IPS-NIHi7 (cell line): ENCODE measurements around the gene GFRA1.

Experiments used
- DNase-seq: peaks from one replicate; pipeline ENCODE4 v3.0.0; 2012; ENCODE audit warnings: mixed read lengths; ENCODE audit errors: extremely low spot score

GFRA1 gene, protein sequence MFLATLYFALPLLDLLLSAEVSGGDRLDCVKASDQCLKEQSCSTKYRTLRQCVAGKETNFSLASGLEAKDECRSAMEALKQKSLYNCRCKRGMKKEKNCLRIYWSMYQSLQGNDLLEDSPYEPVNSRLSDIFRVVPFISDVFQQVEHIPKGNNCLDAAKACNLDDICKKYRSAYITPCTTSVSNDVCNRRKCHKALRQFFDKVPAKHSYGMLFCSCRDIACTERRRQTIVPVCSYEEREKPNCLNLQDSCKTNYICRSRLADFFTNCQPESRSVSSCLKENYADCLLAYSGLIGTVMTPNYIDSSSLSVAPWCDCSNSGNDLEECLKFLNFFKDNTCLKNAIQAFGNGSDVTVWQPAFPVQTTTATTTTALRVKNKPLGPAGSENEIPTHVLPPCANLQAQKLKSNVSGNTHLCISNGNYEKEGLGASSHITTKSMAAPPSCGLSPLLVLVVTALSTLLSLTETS

DNA sequence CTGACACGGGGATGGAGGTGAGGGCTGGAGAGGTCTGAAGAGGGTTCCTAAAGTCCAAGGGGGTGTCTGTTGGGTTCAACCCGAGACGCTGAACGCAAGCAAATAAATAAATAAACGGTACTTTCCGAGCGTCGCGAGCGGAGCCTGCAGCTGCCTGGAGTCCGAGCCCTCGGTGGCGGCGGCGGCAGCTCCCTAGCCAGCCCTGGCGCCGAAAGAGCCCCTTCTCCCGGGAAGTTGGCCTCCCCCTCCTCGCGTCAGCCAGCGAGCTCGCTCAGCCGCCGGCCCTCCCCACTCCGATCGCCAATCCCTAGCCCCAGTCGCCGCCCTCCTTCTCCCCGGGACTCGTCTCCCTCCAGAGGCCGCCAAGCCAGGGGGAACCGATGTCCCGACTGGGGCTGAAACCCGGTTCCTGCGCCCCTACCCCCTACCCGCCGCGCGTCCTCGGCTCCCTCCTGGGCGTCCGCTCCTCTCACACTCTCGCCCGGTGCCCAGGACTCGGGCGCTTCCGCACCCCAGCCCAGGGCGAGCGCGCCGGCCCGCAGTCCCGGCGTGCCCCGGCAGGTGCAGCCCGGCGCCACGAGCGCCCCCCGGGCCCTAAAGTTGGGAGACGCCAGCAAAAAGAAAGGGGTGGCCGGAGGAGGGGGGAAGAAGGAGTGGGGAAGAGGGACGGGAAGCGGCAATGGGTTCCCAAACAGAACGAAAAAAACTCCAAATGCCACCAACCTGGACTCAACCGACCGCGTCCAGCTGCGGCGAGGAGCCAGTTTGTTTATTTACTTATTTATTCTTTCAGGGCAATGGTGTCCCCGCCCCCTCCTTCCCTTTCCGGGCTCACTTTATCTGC, at the start of gene GFRA1:
GFRA1 (minus strand) TSS at position 767 of the 844 bp plus-strand sequence. CDS start 1,177 bp downstream, outside the sequence.
- peak; percentile 73 for DNase-seq

DNA sequence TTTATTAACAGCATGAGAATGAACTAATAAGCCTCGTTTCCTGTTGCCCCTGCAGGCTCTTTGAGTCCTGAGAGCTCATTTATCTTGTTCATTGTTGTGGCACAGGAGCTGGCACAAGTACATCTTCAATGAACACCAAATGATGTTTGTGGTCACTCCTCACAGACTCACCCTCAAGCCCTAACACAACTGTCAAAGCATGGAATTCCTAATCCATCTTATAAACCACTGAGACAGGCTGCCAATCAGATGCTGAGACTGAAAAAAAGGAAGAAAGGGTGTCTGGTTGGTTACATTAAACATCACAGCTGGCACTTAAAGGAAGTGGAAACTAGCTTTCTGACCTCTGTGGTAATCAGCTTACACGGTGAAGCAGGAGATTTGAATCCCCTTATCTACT, 43.5 kb upstream of the GFRA1 start:
- no peak for DNase-seq

DNA sequence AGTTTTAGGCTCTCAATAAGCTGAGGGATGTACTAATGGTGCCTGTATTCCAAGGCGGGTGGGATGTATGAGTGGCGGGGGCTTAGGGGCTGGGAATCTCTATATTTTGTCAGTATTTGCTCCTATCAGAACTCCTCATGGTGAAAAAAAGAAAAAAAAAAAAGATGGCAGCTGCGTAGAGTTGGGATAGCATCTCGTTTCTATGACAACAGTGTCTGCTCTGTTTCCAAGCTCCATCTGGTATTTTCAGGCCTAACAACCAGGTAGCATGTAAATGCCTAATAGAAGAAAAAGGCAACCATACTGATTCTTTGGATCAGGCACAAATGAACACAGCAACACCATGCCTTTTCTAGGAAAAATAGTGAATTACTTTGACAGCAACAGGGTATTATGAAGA, 39.5 kb upstream of the GFRA1 start:
- no peak for DNase-seq

DNA sequence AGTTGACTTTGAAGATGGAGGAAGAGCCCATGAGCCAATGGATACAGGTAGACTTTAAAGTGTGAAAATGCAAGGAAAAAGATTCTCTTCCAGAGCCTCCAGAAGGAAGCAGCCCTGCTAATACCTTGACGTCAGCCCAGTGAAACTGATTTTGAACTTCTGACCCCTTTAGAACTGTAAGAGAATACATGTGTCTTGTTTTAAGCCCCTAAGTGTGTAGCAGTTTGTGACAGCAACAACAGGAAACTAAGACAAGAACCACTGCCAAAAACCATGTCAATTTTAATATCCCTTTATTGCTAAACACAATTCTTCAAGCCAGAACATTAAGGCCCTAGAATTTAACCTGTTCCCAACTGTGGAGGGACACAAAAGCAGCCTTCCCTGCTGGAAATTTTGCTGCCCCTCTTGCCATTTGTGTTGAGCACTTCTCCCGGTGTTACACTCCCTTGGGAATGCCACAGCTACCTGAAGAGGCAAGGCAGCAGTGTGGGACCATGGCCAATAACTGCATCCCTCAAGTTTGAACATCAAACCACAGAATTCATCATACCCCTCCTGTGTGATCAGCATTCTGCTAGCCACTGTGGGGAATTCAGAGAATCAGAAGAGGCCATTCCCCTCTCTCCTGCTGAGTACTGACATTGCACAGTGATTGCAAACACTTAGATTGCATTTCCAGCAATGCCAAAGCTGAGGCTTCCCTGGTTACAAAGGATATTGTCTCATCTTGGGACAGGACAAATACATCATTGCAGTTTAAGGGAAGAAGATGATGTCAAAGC, 38.9 kb upstream of the GFRA1 start:
- no peak for DNase-seq

DNA sequence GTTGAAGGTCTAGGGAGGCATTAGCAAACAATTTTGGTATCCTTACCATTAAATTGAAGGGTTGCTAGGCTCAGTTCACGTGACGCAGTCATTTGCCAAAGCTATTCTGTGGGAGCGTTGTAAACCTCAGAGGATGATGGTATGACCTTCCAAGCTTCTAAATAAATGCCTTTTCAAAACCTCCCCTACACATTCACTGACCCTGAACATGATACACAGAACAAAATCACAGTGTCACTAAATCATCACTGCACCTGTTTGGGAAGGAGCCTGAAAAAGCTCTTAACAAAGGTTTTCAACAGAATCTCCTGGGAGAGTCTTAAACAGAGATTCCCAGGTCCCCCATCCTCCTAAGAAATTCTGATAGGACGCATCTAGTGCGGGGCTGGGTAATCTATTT, 38.0 kb upstream of the GFRA1 start:
- no peak for DNase-seq

DNA sequence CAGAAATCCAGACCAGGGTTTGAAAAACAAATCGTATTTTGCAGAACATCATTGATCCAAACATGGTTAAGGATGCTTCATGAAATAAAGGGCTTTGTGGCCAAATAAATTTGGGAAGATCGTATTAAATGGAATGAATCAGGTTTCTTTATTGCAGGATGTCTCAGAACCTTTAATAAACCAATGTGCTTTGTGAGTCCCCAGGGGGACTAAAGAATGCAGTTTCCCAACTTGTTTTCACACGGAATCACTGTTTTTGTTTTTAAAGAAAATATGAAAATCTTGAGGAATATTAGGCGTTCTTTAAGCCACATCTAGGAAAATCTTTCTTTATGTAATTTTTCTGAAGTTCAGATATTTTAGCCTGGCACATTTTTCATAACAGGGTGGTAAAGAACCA, 34.4 kb upstream of the GFRA1 start:
- no peak for DNase-seq

DNA sequence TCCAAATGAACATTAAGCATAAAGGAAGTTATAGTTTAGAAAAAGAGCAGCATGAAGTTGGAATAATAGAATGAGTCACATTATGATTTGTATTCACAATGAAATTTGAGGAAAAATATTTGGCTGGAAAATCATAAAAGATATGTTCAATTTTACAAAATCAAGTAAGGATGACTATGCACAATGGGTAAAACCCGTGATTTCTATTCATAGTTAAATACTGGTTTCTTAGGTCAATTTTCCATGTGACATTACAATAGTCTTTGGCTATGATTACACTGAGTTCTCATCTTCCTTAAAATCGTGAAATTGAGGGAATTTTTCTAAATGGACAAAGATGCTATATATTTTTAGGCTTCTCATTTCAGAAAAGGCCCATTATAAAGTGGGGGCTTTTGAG, 33.8 kb upstream of the GFRA1 start:
- no peak for DNase-seq

DNA sequence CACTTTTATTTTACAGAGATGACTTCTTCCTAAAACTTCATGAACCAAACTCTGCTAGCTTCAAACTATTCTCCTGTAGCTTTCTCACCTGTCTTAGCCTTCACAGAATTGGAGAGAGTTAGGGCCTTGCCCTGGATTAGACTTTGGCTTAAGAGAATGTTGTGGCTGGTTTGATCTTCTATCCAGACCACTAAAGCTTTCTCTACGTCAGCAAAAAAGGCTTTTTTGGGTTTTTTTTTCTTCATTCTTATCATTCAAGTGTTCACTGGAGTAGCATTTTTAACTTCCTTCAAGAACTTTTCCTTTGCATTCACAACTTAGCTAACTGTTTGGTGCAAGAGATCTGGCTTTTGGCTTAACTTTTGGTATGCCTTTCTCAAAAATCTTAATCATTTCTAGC, 31.9 kb upstream of the GFRA1 start:
- DNase-seq, result no peak

DNA sequence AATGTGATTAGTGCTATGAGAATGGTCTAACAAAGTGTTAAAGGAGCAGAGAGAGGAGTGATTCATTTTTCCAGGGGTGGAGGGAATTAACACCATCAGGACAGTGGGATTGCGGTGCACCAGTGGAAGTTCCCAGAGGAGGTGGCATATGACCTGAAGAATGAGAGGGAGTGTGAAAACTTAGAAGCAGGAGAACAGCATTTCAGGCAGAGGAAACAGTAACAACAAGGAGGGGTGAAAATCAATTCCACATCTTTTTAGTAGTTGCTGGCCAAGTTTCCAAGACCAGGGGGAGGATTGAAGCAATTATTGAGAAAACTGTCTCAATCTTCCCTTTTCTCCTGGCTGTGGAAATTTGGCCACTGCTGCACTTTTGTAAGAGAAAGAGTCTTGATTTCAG, 27.5 kb upstream of the GFRA1 start:
- DNase-seq, result no peak

DNA sequence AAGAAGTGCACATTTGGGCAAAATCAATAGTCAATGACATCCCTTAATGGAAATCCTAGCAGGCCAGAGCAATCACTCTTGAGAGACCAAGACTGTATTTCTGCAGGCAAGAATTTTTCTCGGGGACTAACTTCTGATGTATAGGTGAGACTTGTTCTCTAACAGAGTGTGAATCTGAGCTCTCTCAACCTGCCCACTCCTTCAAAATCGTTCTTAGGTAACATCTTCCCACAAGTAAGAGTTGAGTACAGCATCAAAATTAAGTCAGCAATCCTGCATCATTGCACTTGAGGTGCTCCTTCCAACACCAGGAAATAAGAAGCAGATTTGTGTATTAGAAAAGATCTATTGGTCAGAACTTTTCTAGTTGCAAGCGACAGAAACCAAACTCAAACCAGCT, 25.6 kb upstream of the GFRA1 start:
- no peak for DNase-seq

DNA sequence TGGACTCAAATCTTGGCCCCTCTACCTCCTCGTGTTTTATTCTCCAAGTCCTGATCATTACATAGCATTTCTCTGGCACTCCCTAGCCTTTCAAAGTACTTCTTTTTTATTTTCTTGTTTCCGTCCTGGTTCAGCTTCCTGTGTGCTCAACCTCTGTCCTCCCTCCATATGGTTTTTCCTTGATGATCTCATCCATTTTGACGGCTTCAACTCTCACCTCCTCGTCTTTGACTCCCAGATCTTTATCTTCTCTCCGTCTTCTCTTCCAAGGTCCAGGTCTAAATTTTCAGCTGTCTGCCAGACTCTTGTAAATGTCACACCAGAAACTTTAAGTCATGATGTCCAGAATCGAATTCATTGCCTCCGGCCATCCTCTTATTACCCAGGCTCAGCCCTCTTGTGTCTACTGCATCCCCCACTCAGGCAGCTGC, 23.3 kb upstream of the GFRA1 start:
- no peak for DNase-seq

DNA sequence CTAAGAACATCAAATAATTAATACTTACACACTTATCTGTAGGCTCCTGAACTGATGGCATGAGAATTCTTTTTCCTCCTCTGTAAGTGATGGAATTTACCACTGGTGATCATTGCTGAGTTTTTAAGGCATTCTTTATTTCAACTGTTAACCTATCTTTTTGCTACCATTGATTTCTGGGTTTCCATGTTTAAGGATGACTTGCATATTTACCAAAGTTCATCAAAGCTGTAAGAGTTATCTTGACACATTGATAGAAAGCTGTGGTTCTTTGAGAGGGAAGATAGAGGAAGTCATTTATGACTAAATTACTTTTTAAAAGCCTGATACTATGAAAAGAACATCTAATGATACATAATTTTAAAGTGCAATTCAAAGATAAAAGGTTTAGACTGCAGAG, 19.5 kb upstream of the GFRA1 start:
- no peak for DNase-seq

DNA sequence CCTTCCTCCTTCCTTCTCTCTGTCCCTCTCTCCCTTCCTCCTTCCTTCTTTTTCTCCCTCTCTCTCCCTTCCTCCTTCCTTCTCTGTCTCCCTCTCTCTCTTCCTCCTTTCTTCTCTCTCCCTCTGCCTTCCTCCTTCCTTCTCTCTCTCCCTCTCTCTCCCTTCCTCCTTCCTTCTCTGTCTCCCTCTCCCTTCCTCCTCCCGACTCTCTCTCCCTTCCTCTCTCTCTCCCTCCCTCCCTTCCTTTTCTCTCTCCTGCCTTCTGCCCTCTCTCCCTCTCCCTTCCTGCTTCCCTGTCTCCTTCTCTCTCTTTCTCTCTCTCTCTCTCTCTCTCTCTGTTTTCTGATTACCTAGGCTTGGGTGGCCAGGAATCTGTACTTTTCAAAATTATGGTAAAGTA, 16.6 kb upstream of the GFRA1 start:
- DNase-seq, result no peak

DNA sequence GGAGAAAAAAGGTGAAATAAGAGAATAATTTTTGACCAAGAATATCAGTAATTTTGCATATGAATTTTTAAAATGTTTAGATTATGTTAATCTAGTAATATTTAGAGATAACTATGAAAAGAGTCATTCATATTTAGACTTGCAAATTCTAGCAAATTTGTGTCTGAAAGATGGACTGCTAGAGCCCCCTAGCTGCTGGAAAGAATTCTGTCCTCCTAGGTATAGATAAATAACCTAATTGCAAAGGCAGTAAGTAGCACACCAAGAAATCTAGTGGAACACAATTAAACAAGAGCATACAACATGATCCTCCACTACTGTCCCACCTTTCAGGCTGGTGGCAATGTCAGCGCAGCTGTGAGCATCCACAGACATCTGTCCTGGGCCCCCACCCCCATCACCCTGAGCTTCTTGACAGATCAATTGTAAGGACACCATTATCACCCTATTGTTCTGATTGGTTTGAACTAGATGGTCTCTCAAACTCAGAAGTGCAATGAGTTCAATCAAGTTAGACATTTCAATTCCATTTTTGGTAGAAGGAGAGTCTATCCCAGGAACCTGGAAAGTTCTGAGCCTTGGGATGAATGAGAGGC, 15.0 kb upstream of the GFRA1 start:
- DNase-seq, result no peak

DNA sequence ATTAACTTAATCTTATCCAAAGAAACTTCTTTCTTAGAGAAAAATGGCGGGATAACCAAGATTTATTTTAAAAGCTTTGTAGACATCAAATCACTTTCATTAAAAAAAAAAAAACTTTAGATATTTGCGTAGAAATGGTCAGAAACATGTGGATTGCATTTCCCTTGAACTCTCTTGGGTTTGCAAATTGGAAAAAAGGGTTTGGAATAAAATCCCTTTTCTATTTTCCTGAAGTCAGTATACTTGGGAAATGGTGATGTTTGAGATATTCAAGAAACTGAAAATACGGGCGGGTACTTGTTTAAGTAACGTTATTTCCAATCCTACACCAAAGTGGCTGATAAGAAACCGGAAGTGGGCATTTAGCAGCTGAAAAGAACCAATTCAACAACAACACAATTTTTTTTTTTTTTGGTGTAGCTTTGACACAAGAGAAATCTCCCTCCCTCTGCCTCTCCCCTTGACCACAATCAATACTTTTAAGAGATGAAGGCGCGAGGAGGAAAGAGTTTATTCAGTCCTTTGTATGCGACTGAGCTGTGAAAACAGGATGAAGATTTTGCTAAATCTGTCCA, 13.7 kb upstream of the GFRA1 start:
- DNase-seq, result no peak

DNA sequence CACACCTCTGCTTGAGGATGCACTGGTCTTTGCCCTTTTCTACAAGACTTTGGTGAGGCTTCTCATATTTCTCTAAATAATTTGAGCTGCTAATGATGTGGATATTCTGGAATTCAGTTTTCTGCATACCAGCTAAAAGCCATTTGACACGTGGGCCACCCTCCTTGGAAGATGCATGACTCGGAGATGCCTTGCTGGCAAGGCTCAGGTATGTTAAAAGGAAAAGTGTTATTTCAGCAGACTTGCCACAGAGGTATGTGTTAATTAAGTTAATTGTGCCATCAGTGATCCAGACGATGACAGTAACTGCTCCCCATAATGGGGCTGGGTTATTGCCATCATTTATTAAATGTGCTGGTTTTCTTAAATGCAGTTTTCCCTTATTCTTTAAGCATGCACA, 8.8 kb upstream of the GFRA1 start:
- no peak for DNase-seq

DNA sequence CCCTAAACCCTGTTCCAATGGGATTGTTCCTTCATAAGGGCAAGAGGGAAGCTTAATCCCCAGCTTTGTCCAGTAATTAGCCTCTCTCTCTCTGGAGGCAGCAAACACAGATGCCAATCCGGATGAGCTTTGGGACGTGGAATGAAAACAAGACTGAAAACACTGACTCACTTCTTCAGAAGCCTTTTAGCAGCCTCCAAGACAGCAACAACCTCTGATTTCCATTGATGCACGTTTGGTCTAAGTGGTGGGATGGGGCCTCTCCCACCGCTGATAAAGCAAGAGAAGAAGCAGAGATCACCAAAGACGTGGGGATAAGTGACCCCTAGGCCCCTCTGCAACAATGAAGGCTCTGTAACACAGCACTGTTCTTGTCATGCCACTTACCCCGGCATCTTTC, 5.8 kb upstream of the GFRA1 start:
- no peak for DNase-seq

DNA sequence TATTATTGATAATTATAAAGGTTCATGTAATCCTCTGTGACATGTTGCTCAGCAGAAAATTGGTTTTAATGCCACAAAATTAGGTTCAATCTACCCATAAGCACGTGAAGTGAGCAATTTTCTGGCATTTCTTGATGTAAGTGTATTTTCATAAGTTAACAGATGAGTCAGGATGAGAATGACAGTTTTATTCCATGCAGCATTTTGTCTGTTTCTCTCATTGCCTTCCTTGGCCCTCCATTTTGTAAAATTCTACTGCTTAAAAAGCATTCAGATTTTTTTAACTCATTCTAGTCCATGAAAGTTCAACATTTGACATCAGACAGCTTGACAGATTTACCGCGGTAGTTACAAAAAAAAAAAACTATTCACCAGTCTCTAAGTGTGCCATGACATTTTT, 4.0 kb upstream of the GFRA1 start:
- no peak for DNase-seq

DNA sequence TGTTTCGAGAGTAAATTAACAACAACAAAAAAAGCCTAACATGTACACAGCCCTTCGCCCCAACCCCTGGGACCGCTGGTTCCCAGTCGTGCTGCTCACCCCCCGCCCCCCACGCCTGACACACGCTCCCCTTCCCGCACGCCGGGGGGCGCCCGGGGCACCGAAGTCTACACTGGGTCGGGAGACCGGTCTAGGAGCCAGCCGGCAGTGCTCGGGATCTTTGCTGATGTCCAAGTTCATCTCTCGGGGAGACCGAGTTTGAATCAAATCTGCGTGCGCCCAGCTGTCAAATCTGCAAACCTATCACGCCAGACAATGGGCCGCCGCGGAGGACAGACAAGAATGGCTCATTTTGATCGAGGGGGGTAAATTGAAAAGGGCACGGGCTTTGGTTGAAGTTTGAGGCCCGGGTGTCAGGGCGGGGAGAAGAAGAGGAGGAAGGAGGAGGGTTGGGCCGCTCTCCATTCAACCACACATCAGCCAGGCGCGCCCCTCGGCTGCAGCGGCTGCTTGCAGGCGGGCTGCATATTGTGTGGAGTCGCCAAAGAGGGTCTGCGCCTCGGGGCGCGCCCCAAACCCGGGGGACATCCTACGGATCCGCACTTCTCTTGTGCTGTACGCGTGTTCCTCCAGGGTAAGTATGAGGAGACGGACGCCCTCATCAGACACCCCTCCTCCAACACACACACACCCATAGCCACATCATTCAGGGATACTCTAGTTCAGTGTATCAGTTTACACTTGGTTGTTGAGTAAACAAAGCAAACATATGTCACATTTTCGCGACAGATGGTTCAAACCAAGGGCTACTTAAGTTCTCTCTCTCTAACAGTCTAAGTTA, 1.3 kb upstream of the GFRA1 start:
- peak; percentile 56 for DNase-seq
